GM12801 (cell line): ENCODE results near the gene TLN1.

Source experiments
- TF ChIP-seq, protein P1 (sequence below): IDR thresholded peaks from one replicate; pipeline ENCODE4 v1.5.1; 2011; ENCODE audit warnings: control low read depth; ENCODE audit not compliant: insufficient read length; ENCODE audit errors: extremely low read depth

The TLN1 gene

DNA sequence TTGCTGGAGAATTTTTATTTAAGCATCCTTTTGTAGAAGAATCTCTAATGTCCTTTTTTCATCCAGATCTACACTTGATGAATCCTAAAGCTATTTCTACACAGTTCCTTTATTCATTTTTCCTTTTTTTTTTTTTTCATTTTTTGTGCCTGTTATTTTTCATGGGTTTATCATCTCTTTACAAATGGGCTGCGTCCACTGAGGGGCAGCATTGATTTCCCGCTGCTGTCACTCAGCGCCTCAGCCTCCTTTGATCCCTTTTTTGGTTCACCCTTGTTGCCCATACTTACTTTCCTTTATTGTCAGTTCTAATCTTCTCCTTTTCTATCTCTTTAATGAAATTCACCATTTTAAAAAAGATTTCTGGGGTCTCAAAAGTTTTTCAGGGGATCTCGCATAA lies 27.8 kb upstream of the TLN1 start:
- TF ChIP-seq, protein P1, sequence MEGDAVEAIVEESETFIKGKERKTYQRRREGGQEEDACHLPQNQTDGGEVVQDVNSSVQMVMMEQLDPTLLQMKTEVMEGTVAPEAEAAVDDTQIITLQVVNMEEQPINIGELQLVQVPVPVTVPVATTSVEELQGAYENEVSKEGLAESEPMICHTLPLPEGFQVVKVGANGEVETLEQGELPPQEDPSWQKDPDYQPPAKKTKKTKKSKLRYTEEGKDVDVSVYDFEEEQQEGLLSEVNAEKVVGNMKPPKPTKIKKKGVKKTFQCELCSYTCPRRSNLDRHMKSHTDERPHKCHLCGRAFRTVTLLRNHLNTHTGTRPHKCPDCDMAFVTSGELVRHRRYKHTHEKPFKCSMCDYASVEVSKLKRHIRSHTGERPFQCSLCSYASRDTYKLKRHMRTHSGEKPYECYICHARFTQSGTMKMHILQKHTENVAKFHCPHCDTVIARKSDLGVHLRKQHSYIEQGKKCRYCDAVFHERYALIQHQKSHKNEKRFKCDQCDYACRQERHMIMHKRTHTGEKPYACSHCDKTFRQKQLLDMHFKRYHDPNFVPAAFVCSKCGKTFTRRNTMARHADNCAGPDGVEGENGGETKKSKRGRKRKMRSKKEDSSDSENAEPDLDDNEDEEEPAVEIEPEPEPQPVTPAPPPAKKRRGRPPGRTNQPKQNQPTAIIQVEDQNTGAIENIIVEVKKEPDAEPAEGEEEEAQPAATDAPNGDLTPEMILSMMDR = no peak

GRCh38 chr9:35758475-35759050 lies 26.6 kb upstream of the TLN1 start:
- TF ChIP-seq, protein P1 = no peak

GRCh38 chr9:35757892-35758275 lies 25.9 kb upstream of the TLN1 start:
- TF ChIP-seq, protein P1 = no peak

GRCh38 chr9:35757226-35757891 lies 25.4 kb upstream of the TLN1 start:
- TF ChIP-seq, protein P1 = no peak

DNA sequence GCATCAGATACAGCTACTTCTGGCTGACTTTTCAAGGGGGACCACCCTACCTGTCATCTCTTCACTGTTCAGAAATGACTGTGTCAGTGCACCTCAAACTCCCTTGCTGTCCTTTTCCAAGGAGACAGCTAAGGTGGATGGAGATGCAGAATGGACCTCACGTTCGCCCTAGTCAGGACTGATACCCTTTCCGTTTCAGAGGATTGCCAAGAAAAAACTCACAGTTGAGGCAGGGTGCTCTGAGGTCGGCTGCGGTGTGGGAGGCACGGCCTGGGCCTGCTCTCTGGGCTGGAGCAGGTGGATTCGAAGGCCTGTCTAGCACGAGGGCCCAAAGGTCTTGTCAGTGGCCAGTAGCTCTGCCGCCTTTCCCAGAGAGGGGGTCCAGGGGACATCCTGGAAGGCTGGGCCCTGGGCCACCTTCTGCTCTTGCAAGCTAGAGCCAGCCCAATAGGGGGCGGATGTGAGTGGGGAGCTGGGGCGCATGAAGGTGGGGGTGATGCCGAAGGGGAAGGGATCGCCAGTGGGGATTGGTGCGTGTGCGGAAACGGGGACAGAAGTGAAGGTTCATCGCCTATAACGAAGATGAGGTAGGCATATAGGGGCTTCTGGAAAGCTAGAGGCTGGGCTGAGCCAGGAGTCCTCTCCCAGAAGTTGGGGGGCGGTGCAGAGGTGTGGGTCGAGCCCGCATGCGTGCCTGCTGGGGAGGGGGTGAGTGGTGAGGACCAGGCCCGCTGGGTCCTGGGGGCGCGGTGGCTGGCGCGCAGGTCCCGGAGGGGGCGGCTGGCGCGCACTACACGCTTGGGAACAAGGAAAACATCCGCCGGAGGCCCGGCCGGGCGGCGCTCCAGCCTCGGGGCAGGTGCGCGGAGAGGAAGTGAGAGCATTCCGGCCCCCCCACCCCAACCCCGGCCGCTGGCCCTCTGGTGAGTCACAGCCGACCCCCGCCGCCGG lies 24.6 kb upstream of the TLN1 start:
- TF ChIP-seq, protein P1 = no peak

- TF ChIP-seq, protein P1 = no peak
These were observed 23.1 kb upstream of the TLN1 start for GRCh38 chr9:35755071-35755470.

- TF ChIP-seq, protein P1 = no peak
These were observed 22.3 kb upstream of the TLN1 start, which contains the start of gene MSMP for GRCh38 chr9:35754264-35754663. MSMP (minus strand) TSS chr9:35754276; CDS start chr9:35754129, 147 bp downstream.
